ENCODE data around the gene CRYBG2.

The CRYBG2 gene

GRCh38 chr1:26283871-26284596, 69.9 kb downstream of the CRYBG2 start:
- Histone ChIP-seq H3K27ac (ENCODE audit: poor library complexity, severe bottlenecking) (peak overlapping the region; percentile 14), H3K4me1 (ENCODE audit: insufficient read depth, poor library complexity, severe bottlenecking) (peaks cover 15% of the 10 kb centered on the region)
- no peak for ATAC-seq (ENCODE audit: low read depth)

GRCh38 chr1:26283279-26283853, 70.6 kb downstream of the CRYBG2 start:
- Histone ChIP-seq H3K27me3 (ENCODE audit: insufficient read depth, poor library complexity, severe bottlenecking) (no peaks in the 10 kb centered on the region), H3K9me3 (ENCODE audit: severe bottlenecking) (no peaks in the 10 kb centered on the region), H3K36me3 (ENCODE audit: low read depth) (peaks cover 10% of the 10 kb centered on the region), H3K4me1 (ENCODE audit: insufficient read depth, poor library complexity, severe bottlenecking) (peaks cover 22% of the 10 kb centered on the region), H3K27ac (ENCODE audit: poor library complexity, severe bottlenecking) (peak overlapping the region; percentile 14), H3K4me3 (ENCODE audit: severe bottlenecking) (no peak overlapping the region)
- ATAC-seq (ENCODE audit: low read depth): no peak
- no peak for DNase-seq (ENCODE audit: low spot score)
- TF ChIP-seq CTCF (IDR thresholded peaks at IDR 0.05; ENCODE audit: poor library complexity, severe bottlenecking): no peak

More at GRCh38 chr1:26283871-26284596, 69.9 kb downstream of the CRYBG2 start:
- Histone ChIP-seq H3K27me3 (ENCODE audit: insufficient read depth, poor library complexity, severe bottlenecking) (no peaks in the 10 kb centered on the region), H3K36me3 (ENCODE audit: low read depth) (peaks cover 10% of the 10 kb centered on the region), H3K4me3 (ENCODE audit: severe bottlenecking) (no peak overlapping the region), H3K9me3 (ENCODE audit: severe bottlenecking) (no peaks in the 10 kb centered on the region)
- no peak for DNase-seq (ENCODE audit: low spot score)
- TF ChIP-seq CTCF (IDR thresholded peaks at IDR 0.05; ENCODE audit: poor library complexity, severe bottlenecking): no peak

DNA sequence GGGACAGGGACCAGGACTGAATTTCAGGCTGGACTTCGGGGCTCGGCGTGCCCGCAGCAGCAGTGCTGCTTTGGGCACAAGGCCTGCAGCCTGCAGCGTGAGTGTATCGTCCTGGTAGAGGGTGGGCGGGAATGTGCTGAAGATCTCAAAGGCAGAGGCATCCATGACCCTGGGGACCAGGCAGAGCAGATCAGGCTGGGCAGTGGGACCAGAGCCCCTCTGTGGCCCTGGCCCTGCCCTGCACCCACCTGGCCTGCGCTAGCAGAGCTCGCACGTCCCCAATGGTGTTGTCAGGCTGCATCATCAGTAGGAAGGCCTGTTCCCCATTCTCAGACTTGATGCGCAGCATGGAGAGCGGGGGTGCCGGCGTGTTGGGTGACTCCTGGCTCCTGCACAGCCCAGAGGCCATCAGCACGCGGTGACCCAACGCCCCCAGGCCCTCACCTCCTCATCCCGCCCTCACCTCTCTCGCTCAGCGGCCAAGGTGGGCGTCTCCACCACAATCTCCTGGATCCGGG, 71.5 kb downstream of the CRYBG2 start:
- peaks cover 17% of the 10 kb centered on the region for H3K36me3 ChIP-seq (ENCODE audit: low read depth)
- no peak overlapping the region for H3K4me3 ChIP-seq (ENCODE audit: severe bottlenecking)
- H3K4me1 ChIP-seq (ENCODE audit: insufficient read depth, poor library complexity, severe bottlenecking): peaks cover 31% of the 10 kb centered on the region
- H3K27ac ChIP-seq (ENCODE audit: poor library complexity, severe bottlenecking): no peak overlapping the region
- no peak for TF ChIP-seq CTCF (IDR thresholded peaks at IDR 0.05; ENCODE audit: poor library complexity, severe bottlenecking)
- no peaks in the 10 kb centered on the region for H3K27me3 ChIP-seq (ENCODE audit: insufficient read depth, poor library complexity, severe bottlenecking)
- no peak for ATAC-seq (ENCODE audit: low read depth)
- DNase-seq (ENCODE audit: low spot score): no peak
- H3K9me3 ChIP-seq (ENCODE audit: severe bottlenecking): no peaks in the 10 kb centered on the region

DNA sequence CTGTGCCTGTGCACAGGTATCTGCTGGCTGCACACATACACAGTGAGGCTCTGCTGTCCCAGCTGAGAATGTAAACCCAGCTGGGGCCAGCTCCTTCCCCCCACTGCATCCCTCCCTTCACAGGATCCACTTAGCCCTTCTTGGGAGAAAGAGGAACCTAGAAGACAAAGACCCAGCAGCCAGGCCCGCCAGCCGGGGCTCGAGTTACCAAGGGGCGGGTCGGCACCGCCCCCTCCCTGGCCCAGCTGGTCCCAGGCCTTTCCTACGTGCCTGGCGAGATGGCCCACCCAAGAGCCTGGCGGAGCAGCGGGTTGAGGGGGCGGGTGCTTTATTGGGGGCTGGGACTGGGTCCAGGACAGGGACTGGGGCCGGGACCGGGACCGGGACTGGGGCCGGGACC, 72.0 kb downstream of the CRYBG2 start:
- H3K9me3 ChIP-seq (ENCODE audit: severe bottlenecking): no peaks in the 10 kb centered on the region
- H3K27me3 ChIP-seq (ENCODE audit: insufficient read depth, poor library complexity, severe bottlenecking): no peaks in the 10 kb centered on the region
- no peak overlapping the region for H3K4me3 ChIP-seq (ENCODE audit: severe bottlenecking)
- H3K36me3 ChIP-seq (ENCODE audit: low read depth): peaks cover 21% of the 10 kb centered on the region
- DNase-seq (ENCODE audit: low spot score): no peak
- H3K4me1 ChIP-seq (ENCODE audit: insufficient read depth, poor library complexity, severe bottlenecking): peaks cover 35% of the 10 kb centered on the region
- TF ChIP-seq CTCF (IDR thresholded peaks at IDR 0.05; ENCODE audit: poor library complexity, severe bottlenecking): no peak
- H3K27ac ChIP-seq (ENCODE audit: poor library complexity, severe bottlenecking): peak overlapping the region; percentile 91
- no peak for ATAC-seq (ENCODE audit: low read depth)

All from RWPE2 (cell line).